Urinary bladder (tissue), 4 donors: ENCODE data around the gene ENTPD6. TPM values are rescaled to one million over a fixed set of nuclear protein-coding genes. Genes with fewer than 3 reads are reported as not detected.

ENCODE experiments used
- DNase-seq: peaks from one replicate; pipeline ENCODE4 v3.0.0-alpha.2; 2015; ENCODE audit errors: extremely low spot score
- H3K27ac ChIP-seq: one replicate; pipeline ENCODE4 v1.5.1; 2013; ENCODE audit warnings: low read depth, mild to moderate bottlenecking, moderate library complexity
- H3K36me3 ChIP-seq: one replicate; pipeline ENCODE4 v1.6.1; 2013; ENCODE audit warnings: mild to moderate bottlenecking, moderate library complexity; ENCODE audit not compliant: insufficient read depth
- H3K4me1 ChIP-seq: one replicate; pipeline ENCODE4 v1.6.1; 2013; ENCODE audit warnings: mild to moderate bottlenecking, moderate library complexity; ENCODE audit not compliant: insufficient read depth
- H3K4me3 ChIP-seq: one replicate; pipeline ENCODE4 v1.5.1; 2013; ENCODE audit warnings: low read depth, low read length
- WGBS: extraction: QIAGEN DNeasy Blood & Tissue Kit; methylation state at CpG from one replicate; pipeline ENCODE4 v1.1.7; 2013; 5-methylcytosine and 5-hydroxymethylcytosine counted together
- polyA plus RNA-seq: library from polyadenylated mRNA; stranded (reverse); fragments of 200-250 nt; gene quantifications from one replicate; pipeline ENCODE4 v1.2.3, GENCODE V29; 2013
- total RNA-seq: library from RNA; depleted of rRNA; stranded (reverse); fragments of >200 nt; gene quantifications from one replicate; pipeline ENCODE4 v1.2.3, GENCODE V29; 2014
- donor health status: healthy with polysubstance abuse.
- donor health status: healthy.

Gene ENTPD6
- total and polyA plus RNA-seq, 2 donors = 19.2 to 45.4 TPM

DNA sequence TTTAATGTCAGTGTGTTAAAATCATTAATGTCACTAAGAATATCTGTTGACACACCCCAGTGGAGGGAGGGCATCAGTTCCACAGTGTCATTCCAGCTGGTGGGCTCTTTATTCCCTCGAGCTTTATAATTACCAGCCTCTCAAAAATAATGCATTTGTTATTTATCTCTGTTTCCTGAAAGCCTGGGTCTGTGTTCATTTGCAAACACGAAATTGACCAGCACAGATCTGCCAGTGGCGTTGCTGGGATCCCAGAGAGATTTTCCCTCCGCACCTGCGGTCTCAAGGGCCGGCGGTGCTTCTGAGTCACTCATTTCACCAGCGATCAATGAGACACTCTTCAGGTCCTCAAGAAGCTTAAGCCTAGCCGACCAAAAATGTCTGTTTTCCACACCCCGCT, 46.7 kb downstream of the ENTPD6 start:
- H3K27ac ChIP-seq = no peak overlapping the region
- H3K4me1 ChIP-seq = no peaks in the 10 kb centered on the region
- 90% methylated on average over 10 of the region's 10 CpGs for WGBS
- H3K4me3 ChIP-seq = no peak overlapping the region
- H3K36me3 ChIP-seq = no peaks in the 10 kb centered on the region
- DNase-seq = no peak

DNA sequence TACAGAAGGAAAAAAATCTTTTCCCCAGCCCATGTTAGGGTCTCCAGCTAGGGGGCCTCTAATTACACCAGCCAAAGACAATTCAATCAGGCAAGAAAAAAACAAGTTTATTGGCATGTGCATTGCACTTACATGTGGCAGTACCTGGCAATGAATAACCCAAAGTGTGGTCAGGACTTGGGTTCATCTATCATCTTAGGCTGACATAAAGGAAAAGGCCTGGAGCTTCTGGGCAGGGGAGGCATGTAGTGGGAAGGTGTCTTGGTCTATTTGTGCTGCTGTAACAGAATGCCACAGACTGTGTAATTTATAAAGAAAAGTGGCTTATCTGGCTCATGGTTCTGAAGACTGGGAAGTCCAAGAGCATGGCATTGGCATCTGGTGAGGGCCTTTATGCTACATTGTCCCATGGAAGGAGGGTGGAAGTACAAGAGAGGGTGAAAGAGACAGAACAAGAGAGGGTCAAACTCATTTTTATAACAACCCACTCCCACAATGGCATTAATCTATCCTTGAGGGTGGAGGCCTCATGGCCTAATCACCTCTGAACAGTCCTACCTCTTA, 48.0 kb downstream of the ENTPD6 start:
- Histone ChIP-seq H3K27ac (no peak overlapping the region), H3K4me1 (no peaks in the 10 kb centered on the region), H3K4me3 (no peak overlapping the region), H3K36me3 (no peaks in the 10 kb centered on the region)
- no peak for DNase-seq

DNA sequence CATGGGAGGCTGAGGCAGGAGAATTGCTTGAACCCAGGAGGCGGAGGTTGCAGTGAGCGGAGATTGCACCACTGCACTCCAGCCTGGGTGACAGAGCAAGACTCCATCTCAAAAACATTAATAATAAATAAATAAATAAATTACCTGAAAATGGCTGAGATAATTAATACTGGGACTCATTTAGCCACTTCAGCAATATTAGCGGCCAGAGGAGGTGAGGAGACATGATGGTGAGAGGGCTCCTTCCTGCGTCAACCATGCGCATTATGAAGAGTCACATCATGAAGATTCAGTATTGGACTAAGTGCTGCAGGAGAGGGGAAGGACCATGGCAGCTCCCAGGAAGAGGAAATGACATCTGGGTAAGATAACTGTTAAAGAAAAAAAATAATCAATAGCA, 49.5 kb downstream of the ENTPD6 start:
- Histone ChIP-seq H3K4me3 (no peak overlapping the region), H3K4me1 (no peaks in the 10 kb centered on the region), H3K36me3 (no peaks in the 10 kb centered on the region), H3K27ac (no peak overlapping the region)
- WGBS = 98% methylated on average over 5 of the region's 5 CpGs
- DNase-seq = no peak

DNA sequence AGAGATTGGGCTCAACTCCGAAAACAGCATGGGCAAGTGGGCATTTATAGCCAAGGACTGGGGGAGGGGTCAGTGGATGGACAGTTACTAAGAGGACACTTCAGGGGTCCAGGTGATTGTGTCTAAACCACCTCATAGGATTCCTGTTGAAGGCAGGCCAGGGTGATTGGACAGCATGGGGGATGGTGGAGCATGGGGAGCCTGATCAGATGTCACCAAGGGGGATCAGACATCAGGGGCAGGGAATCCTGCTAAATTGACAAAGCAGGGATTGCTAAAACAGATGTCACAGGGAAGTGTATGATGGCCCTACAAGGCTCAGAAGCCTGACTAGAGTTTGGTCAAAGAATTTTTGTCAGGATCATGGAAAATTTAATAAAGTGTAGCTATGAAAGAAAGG, 49.9 kb downstream of the ENTPD6 start:
- Histone ChIP-seq H3K27ac (no peak overlapping the region), H3K4me1 (no peaks in the 10 kb centered on the region), H3K4me3 (no peak overlapping the region), H3K36me3 (no peaks in the 10 kb centered on the region)
- DNase-seq = no peak
- WGBS = 98% methylated on average over 1 of the region's 1 CpG

DNA sequence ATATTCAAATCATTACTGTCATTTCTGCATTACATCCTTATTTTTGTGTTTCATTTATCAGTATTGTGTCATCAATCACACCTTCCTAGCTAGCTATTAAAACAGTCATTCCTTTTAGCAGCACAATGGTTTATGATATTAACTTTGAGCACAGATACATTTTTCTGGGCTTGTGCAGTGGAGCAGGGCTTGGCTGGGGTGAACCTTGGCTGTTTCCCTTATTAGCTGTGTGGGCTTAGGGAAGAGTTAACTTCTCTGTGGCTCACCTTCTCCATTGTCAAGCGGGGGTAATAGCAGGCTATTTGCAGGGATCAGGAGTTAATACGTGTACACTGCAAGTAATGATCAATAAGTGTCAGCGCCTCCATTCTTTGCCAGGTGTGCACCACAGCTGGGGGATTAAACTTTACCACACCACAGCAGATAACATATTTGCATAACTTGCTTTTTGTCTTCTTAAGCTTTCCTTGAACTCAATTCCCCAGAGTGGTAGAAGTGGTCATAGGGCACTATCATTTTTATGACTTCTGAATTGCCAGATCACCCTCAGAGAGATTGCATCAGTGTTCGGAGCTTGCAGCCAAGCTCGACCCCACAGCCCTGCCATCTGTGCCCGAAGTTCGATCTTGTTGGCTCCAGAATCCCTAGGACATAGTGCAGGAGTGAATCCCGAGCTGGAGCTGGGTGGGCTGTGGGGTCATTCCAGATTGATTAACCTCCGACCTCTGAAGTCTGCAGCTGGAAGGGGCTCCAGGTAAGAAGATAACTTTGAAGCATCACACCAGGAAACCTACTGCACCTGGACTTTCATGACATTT, 50.9 kb downstream of the ENTPD6 start:
- Histone ChIP-seq H3K4me3 (no peak overlapping the region), H3K36me3 (no peaks in the 10 kb centered on the region), H3K4me1 (no peaks in the 10 kb centered on the region), H3K27ac (no peak overlapping the region)
- DNase-seq = no peak
- WGBS = 76% methylated on average over 9 of the region's 9 CpGs

DNA sequence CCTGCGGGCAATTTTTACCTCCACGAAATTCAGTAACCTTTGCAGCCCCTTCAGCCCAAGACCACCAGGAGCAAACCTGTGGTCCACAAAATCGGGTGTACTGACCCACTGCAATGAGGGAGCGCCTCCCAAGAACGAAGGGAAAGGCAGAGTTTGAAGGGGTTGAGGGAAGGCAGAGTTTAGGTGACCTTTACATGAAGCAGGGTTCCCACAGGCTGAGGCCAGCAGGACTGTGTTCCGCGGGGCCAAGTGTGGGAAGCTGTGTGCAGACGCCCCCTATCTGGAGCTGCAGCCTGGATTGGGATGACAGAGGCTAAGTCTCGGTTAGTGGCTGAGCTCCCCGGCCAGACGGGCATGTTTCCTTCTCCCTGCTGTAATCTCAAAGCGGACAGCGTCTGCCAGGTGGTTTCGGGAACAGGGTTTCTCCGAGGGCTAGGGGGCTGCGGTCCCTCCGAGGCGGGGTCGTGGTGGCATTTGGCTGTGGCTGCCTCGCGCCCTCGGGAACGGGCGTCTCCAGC, 51.5 kb downstream of the ENTPD6 start:
- 10% methylated on average over 24 of the region's 24 CpGs for WGBS
- Histone ChIP-seq H3K27ac (peak overlapping the region; percentile 46), H3K4me1 (no peaks in the 10 kb centered on the region), H3K4me3 (peak overlapping the region; percentile 73), H3K36me3 (no peaks in the 10 kb centered on the region)
- no peak for DNase-seq

DNA sequence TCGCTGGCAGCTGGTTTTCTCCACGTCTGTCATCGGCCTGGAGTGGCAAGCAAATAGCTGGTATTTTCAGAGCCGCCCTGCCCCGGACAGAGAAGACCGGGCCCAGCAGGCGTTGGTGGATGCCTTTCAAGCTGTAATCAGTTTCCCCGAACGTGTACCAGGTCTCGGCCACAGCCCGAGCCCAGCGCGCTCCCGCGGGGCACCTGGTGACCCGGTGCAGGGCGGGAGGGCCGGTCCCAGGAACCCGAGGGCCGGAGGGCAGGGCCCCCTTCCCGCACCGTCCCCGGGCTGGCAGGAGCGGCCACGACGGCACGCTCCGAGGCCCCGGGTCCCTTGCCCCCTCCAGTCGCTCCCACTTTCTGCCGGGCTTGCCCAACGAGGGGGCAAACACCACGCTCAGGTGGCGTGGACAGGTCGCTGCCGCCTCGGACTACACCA, 52.0 kb downstream of the ENTPD6 start:
- WGBS = under 1% methylated on average over 37 of the region's 37 CpGs
- H3K27ac ChIP-seq = peak overlapping the region; percentile 46
- H3K36me3 ChIP-seq = no peaks in the 10 kb centered on the region
- no peak for DNase-seq
- H3K4me3 ChIP-seq = peak overlapping the region; percentile 73
- H3K4me1 ChIP-seq = no peaks in the 10 kb centered on the region

DNA sequence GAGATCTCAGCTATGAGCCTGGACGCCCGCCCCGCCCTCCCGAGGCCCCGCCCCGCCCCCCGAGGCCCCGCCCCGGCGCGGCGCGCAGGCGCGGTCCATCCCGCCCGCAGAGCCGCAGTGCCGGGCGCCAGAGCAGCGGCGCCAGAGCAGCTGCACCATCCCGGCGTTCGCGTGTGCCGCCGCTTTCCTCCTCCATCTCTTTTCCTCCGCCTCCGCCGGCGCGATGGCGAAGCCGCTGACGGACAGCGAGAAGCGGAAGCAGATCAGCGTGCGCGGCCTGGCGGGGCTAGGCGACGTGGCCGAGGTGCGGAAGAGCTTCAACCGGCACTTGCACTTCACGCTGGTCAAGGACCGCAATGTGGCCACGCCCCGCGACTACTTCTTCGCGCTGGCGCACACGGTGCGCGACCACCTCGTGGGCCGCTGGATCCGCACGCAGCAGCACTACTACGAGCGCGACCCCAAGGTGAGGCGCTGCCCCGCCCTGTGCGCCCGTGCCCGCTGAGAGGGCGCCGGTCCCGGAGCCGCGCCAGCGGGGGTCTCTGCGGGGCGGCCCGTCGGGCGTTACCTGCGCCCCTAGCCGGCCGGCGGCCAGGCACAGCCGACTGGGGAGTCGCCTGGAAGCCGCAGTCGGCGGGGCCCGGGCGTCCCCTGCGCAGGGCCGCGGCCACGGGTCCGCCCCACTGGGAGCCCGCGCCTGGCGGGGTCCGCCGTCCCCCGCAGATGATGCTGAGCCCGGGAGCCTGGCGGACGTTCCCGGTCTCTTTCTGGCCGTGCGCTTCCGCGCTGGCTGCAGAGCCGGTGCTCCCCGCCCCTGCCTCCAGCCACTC, 52.7 kb downstream of the ENTPD6 start, which contains the start of gene PYGB:
Gene PYGB (plus strand): TSS at position 130 of the 830 bp plus-strand sequence. CDS start 94 bp downstream, at position 224.
- WGBS = under 1% methylated on average over 113 of the region's 113 CpGs
- Histone ChIP-seq H3K27ac (peak within 1 kb of the TSS; percentile 58), H3K4me1 (no peaks in the 10 kb centered on the region), H3K4me3 (peak within 1 kb of the TSS; percentile 73), H3K36me3 (no peaks in the 10 kb centered on the region)
- DNase-seq = no peak

DNA sequence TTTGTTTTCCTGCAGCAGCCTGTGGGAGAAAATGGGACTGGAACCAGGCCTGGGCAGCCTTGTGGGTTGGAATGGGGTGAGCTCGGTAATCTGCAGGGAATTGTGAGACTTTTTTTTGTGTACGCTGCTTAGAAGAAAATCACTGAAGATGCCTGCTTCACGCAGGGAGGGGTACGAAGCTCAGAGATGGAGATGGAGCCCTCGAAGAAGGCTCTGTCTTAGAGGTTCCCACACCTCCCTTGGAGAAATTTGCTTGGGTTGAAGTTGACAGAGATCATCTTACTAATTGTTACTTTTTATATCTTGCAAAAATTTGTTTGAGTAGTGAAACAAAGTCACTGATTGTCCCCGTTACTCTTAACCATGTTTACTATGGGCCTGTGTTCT, 53.3 kb downstream of the ENTPD6 start:
- no peak for DNase-seq

DNA sequence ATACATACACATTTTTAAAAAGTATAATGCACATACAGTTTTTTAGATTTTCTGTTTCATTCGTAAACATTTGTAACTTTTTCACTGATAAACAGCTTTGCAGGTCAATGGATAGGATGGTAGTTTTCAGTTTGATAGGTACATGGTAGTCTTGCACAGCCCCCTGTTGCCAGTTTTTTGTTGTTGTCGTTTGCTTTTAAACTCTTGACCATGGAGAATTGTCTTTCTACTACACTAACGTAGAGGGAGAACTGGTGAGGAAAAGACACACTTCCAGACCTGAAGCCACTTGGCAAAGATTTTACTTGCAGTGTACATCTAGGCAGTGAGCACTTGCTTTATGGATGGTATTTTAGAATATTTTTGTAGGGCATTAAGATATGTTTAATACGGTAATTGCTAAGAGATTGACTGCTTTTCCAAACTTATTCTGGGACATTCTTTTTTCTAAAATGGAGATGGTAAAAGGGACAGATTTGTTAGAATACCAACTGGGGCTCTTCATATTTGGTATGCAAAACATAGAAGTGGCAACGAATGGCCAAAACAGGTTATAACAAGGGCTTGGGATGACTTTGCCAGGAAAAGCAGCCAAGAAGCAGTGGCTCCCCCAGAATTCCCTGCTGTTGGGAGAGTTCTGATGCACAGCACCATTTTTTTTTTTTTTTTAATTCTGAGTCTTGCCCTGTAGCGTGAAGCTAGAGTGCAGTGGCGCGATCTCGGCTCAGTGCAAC, 53.9 kb downstream of the ENTPD6 start:
- no peak overlapping the region for H3K27ac ChIP-seq
- no peaks in the 10 kb centered on the region for H3K4me1 ChIP-seq

More for the DNA sequence above, 53.3 kb downstream of the ENTPD6 start:
- no peaks in the 10 kb centered on the region for H3K36me3 ChIP-seq
- H3K4me1 ChIP-seq = no peaks in the 10 kb centered on the region
- H3K27ac ChIP-seq = no peak overlapping the region
- peak overlapping the region; percentile 73 for H3K4me3 ChIP-seq
- 6% methylated on average over 6 of the region's 6 CpGs for WGBS

DNA sequence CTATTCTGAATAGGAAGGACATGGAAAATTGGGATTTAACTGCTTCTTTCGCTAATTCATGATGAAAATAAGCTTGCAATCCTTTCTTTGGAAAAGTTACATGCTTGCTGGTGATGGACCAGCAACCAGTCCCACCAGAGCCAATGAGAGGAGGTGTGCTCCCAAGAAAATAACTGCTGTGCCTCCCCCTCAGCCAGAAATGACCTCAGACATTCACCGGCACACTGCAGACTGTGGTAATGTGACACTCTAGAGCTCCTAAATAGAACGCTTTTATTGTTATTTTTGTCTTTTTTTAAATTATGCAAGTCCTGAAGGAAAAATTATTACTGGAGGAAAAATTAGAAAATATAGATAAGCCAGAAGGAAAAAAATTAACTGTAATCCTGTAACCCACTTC, 55.0 kb downstream of the ENTPD6 start:
- WGBS = 61% methylated on average over 3 of the region's 3 CpGs
- no peaks in the 10 kb centered on the region for H3K36me3 ChIP-seq
- H3K27ac ChIP-seq = no peak overlapping the region
- DNase-seq = no peak
- no peaks in the 10 kb centered on the region for H3K4me1 ChIP-seq
- H3K4me3 ChIP-seq = no peak overlapping the region

More for the DNA sequence above, 53.9 kb downstream of the ENTPD6 start:
- DNase-seq = no peak
- WGBS = 45% methylated on average over 9 of the region's 9 CpGs
- Histone ChIP-seq H3K36me3 (no peaks in the 10 kb centered on the region), H3K4me3 (no peak overlapping the region)

DNA sequence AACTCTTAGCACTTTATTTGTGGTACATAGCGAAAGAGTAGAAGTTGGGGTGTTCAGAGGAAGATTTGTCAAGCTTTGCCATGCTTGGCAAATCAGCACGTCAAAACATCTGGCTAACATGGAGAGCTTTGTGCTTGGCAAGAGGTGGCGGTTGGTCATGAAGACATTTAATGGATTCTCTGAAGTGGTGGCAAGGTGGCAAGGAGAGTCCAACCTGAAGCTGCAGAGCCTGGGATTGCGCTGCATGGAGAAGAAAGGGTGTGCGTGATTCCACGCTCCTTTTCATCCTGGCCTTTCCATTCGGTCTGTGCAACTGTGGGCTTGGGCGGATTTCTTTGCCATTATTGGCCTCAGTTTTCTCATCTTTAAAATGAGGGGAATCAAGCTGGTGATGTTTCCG, 55.5 kb downstream of the ENTPD6 start:
- WGBS = 84% methylated on average over 9 of the region's 9 CpGs
- Histone ChIP-seq H3K4me1 (no peaks in the 10 kb centered on the region), H3K36me3 (no peaks in the 10 kb centered on the region), H3K4me3 (no peak overlapping the region), H3K27ac (no peak overlapping the region)
- no peak for DNase-seq

DNA sequence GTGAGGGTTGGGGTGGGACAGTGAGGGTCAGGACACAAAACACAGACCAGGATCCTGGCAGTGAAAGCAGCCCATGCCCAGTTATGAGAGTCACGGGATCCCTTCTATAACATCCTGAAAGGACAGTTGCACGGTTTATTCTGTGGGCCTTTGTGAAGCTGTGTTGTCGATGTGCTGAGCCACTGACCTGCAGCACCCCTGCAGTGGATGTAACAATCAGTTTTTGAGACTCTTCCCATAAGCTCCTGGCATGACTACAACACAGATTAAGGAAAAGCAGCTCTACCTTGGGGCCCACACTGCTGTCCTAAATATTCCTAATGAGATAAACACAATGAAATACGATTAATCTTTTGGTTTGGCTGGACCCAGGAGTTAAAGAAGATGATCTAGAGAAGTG, 56.0 kb downstream of the ENTPD6 start:
- Histone ChIP-seq H3K4me1 (no peaks in the 10 kb centered on the region), H3K36me3 (no peaks in the 10 kb centered on the region), H3K27ac (no peak overlapping the region), H3K4me3 (no peak overlapping the region)
- 51% methylated on average over 4 of the region's 4 CpGs for WGBS
- DNase-seq = no peak
